Coronary artery (tissue), 2 donors: ENCODE results near the gene CLNK.

ENCODE experiments used
- DNase-seq: peaks from one replicate; pipeline ENCODE4 v3.0.0-alpha.2; 2017; ENCODE audit warnings: low spot score
- H3K27ac ChIP-seq, 2 donors: fragments of 200-600 bp; sonication (generic); one replicate each; pipeline ENCODE4 v1.5.1; 2016 to 2019
- H3K4me3 ChIP-seq: fragments of 200-600 bp; sonication (generic); 2 replicates; pipeline ENCODE4 v1.5.1; 2016; ENCODE audit warnings: mild to moderate bottlenecking, moderate library complexity
- TF ChIP-seq, protein P1 (sequence below): fragments of 200-600 bp; sonication (generic); IDR thresholded peaks from one replicate; pipeline ENCODE4 v1.5.1; 2019; ENCODE audit warnings: antibody characterized with exemption

Gene CLNK, protein sequence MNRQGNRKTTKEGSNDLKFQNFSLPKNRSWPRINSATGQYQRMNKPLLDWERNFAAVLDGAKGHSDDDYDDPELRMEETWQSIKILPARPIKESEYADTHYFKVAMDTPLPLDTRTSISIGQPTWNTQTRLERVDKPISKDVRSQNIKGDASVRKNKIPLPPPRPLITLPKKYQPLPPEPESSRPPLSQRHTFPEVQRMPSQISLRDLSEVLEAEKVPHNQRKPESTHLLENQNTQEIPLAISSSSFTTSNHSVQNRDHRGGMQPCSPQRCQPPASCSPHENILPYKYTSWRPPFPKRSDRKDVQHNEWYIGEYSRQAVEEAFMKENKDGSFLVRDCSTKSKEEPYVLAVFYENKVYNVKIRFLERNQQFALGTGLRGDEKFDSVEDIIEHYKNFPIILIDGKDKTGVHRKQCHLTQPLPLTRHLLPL

DNA sequence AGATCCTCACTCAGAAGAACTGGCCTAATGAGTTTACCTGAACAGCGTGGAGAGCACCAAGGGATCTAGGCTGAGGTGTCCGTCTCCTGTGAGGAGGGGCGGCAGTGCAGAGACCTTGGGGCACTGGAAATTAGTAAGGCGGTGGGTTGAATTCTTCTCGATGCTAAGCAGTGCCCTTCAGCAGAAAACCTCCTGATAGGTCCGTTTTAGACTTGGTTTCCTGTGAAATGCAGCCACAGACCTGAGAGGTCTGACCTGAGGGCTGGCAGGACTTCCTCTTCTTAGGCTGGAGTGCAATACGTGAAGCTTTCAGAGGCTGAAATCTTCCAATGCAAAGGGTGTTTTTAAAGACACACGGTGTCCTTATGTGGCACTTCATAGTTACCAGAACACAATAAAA, at the start of gene CLNK:
TSS of gene CLNK (minus strand) at position 138 of the 400 bp plus-strand sequence. CDS start 16,899 bp downstream, outside the sequence.
- no peak for DNase-seq
- TF ChIP-seq, protein P1, sequence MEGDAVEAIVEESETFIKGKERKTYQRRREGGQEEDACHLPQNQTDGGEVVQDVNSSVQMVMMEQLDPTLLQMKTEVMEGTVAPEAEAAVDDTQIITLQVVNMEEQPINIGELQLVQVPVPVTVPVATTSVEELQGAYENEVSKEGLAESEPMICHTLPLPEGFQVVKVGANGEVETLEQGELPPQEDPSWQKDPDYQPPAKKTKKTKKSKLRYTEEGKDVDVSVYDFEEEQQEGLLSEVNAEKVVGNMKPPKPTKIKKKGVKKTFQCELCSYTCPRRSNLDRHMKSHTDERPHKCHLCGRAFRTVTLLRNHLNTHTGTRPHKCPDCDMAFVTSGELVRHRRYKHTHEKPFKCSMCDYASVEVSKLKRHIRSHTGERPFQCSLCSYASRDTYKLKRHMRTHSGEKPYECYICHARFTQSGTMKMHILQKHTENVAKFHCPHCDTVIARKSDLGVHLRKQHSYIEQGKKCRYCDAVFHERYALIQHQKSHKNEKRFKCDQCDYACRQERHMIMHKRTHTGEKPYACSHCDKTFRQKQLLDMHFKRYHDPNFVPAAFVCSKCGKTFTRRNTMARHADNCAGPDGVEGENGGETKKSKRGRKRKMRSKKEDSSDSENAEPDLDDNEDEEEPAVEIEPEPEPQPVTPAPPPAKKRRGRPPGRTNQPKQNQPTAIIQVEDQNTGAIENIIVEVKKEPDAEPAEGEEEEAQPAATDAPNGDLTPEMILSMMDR, result no peak
- Histone ChIP-seq H3K4me3 (no peak within 1 kb of the TSS), H3K27ac (no peak within 1 kb of the TSS)

DNA sequence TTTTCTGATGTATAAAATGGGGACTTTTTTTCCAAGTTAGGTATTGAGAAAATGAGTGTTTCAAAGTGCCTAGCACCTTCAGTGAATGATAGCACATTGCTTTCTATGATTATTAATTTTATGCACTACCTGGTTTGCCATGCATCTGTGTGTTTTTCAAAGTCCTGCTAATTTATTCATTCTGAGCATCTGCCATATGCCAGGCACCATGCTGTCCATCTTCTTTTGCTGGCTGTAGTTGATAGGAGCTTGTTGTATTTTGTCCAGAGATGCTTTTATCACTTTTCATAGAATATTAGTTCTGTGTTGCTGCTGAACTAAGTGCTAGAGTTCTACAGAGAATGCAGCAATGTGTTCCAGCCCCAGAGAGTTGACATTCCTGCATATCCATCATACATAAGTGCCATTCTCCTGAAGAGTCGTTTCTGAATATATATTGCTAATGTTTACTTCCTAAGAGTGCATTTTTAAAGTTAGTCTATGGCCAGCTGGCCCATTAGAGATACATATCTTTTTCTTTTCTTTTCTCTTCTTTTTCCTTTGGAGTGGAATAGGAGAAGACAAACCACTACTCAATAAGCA, 49.0 kb upstream of the CLNK start:
- H3K27ac ChIP-seq, result no peak overlapping the region
- no peak for DNase-seq
- no peak overlapping the region for H3K4me3 ChIP-seq
- TF ChIP-seq, protein P1, result no peak

DNA sequence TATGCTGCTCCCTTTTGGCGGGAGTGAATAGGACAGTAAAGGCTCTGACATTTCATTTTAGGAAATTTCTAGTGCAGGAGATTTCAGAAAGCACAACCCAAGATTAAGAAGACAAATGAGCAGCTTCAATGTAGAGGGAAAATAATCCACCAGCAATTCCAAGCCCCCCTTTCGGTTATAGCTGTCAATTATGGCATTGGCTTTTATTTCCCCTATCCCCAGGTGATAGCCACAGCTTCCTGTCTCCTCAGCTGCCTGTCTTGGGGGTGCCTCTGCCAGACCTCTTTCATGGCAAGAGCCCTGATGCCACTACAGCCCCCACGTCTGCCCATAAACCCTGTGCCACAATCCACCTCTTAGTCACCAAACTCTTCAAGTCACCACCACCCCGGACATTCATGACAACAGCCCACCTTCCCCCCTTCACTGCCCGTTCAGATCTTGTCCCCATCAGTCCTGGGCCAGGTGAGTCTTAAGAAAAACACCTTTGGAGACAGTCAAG, 48.4 kb upstream of the CLNK start:
- TF ChIP-seq, protein P1, result no peak
- Histone ChIP-seq H3K27ac (no peak overlapping the region), H3K4me3 (no peak overlapping the region)
- DNase-seq, result no peak

DNA sequence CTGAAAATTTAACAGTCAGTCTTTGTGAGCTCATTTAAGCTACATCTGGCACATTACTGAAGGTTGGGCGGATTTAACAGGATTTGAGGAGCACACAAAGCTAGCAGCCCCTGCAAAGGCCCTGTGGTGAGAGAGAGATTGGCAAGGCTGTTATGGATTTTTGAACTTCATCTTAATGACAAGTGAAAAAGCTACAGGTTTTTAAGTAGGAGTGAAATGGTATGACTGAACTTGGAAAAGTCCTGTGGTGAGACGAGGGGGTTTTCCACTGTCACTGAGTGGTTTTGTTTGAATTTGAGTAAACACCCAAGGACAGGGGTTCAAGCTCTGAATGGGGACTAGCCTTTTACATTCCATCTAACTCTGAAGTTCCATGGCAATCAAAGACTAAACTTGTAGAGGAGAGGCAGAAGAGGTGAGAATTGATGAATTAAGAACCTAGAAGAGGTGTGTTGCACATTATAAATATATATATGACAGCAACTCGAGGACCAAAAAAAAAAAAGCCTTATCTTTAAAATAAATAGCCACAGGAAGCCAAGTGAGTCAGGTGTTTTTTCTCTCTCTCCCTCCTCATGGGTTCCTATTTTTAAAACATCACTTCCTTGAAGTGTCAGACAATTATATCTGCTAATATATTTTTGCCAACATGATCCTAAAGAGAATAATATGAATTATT, 47.8 kb upstream of the CLNK start:
- Histone ChIP-seq H3K4me3 (no peak overlapping the region), H3K27ac (no peak overlapping the region)
- TF ChIP-seq, protein P1, result no peak
- no peak for DNase-seq

DNA sequence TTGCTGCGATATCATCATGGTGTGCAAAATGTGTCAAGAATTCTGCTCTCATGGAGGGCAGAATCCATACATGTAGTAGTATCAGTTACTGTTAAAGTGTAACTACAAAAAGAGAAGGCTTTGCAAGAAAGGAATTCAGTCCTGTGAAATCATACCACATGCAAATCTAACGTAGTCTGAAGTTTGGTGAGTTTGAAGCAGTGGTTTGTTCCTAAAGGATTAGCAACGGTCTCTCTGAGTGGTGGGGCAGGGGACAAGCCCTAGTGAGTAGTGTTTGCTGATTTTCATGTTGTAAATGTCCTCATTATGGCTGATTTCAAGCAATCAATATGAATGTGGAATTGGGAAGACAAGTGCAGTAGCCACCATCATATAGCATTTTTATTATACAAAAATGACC, 47.1 kb upstream of the CLNK start:
- Histone ChIP-seq H3K27ac (no peak overlapping the region), H3K4me3 (no peak overlapping the region)
- no peak for DNase-seq
- TF ChIP-seq, protein P1, result no peak

DNA sequence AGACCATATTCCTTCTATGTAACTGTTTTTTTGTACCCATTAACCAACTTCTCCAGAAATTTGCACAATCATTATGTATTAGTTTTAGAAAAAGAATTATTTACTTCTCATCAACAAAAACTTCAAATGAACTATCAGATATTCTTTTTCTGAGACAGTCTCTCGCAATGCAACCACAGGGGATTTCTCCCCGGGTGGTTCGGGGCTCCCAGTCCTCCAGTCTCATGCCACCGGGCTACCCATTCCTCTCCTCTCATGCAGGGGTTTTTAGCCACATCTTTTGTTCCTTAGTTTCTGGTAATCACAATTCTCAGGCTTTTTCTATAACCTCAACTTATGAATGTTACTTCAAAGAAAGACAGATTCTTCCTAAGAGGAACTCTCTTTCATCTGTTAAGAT, 46.6 kb upstream of the CLNK start:
- H3K4me3 ChIP-seq, result no peak overlapping the region
- TF ChIP-seq, protein P1, result no peak
- DNase-seq, result no peak
- H3K27ac ChIP-seq, result no peak overlapping the region
